ENCODE measurements around the gene PEAR1.

PEAR1 gene

GRCh38 chr1:156885880-156886355 lies 7.6 kb upstream of the PEAR1 start:
- H3K27me3 Mint-ChIP-seq: peaks cover 20% of the 10 kb centered on the region
- H3K9me3 Mint-ChIP-seq: no peaks in the 10 kb centered on the region
- no peak overlapping the region for H3K4me3 Mint-ChIP-seq
- H3K4me1 Mint-ChIP-seq: no peaks in the 10 kb centered on the region
- H3K27ac Mint-ChIP-seq: no peak overlapping the region
- H3K36me3 Mint-ChIP-seq: no peaks in the 10 kb centered on the region

DNA sequence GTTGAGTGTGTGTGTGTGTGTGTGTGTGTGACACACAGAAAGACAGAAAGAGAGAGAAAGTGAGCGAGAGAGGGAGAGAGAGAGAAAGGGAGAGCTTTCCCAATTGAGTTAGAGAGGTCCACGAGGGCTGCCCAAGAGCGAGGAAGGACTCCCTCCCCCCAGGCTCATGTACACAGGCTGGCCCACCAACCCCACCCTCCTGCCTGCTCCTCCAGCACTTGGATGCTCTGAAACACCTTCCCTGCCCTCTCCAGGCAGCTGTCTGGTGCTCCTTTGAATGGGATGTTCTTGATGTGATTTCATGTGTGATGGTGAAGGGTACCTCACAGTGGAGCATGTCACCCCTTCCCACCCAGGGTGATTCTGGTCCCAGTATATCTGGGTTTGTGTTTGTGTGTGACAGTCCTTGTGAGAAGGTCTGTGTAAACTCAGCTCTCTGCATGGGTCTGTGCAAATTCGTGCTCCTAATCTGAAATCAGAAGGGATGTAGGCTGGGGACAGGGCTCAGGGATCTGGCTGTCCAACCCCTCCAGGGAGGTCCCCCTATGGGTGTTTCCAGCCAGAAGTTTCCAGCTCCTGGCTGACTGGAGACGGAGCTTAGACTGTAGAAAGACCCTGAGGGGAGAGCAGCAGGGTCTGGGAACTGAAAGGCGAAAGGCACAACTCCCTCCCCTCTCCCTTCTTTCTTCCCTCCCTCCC lies 6.8 kb upstream of the PEAR1 start:
- no peak overlapping the region for H3K4me3 Mint-ChIP-seq
- no peak overlapping the region for H3K27ac Mint-ChIP-seq
- H3K27me3 Mint-ChIP-seq: peaks cover 21% of the 10 kb centered on the region
- H3K9me3 Mint-ChIP-seq: no peaks in the 10 kb centered on the region
- H3K36me3 Mint-ChIP-seq: no peaks in the 10 kb centered on the region
- no peaks in the 10 kb centered on the region for H3K4me1 Mint-ChIP-seq

DNA sequence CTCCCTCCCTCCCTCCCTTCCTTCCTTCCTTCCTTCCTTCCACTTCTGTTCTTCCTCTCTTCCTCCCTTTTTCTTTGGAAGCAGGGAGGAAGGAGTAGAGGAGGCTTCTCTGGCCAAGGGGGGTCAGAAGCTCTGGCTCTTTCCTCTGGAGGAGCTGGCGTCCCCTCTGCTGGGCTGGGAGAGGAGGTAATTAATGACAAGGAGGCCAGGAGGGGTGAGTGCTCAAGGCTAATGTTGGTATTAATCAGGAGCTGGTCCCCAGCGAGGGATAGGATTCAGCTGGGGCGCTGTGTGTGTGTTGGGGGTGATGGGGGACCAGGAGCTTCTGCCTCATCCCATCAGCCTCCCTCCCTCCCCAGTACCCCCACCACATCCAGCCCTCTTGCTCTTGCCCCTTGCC lies 6.2 kb upstream of the PEAR1 start:
- Mint-ChIP-seq H3K27me3 (peaks cover 18% of the 10 kb centered on the region), H3K36me3 (no peaks in the 10 kb centered on the region), H3K4me1 (no peaks in the 10 kb centered on the region), H3K27ac (no peak overlapping the region), H3K4me3 (no peak overlapping the region), H3K9me3 (no peaks in the 10 kb centered on the region)

- H3K27me3 Mint-ChIP-seq: peaks cover 18% of the 10 kb centered on the region
Observed at GRCh38 chr1:156887734-156888133, 5.8 kb upstream of the PEAR1 start.

DNA sequence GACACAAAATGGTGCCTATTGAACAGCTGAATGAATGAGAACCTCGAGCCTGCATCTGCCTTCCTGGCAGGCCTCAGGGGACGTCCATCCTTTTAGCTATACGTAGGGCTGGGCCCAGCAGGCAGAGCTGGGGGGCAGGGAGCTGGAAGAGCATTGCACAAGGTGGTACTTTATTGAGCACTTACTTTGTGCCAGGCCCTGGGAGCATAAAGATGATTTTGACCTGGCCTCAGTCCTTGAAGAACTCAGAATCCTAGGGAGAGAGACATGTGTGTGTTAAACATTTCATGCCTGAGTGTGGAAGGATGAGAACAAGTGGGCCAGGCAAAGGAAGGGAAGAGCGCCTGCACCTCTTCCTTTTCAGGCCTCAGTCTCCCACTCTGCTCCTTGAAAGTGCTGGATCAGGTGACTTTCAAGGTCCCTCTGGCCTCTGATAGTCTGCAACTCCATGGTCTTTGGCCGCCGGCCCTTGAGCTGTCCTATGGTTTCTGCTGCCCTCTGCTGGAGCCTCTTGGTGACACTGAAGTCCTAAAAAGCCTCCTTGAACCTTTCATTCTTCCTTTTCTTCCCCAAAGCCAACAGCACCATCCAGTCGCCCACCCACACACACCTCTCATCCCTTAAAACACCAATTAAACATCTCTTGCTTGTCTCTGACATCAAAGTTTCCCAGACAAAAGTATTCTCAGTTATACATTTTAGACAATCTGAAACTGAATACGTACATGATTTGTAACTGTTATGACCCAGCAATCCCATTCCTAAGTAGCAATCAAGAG lies 3.5 kb upstream of the PEAR1 start:
- H3K4me3 Mint-ChIP-seq: no peak overlapping the region
- H3K27ac Mint-ChIP-seq: no peak overlapping the region
- H3K27me3 Mint-ChIP-seq: peaks cover 19% of the 10 kb centered on the region
- H3K9me3 Mint-ChIP-seq: no peaks in the 10 kb centered on the region
- peaks cover 7% of the 10 kb centered on the region for H3K4me1 Mint-ChIP-seq
- H3K36me3 Mint-ChIP-seq: no peaks in the 10 kb centered on the region

More at GRCh38 chr1:156887734-156888133, 5.8 kb upstream of the PEAR1 start:
- no peak overlapping the region for H3K27ac Mint-ChIP-seq
- H3K4me1 Mint-ChIP-seq: no peaks in the 10 kb centered on the region
- H3K36me3 Mint-ChIP-seq: no peaks in the 10 kb centered on the region
- H3K9me3 Mint-ChIP-seq: no peaks in the 10 kb centered on the region
- no peak overlapping the region for H3K4me3 Mint-ChIP-seq

DNA sequence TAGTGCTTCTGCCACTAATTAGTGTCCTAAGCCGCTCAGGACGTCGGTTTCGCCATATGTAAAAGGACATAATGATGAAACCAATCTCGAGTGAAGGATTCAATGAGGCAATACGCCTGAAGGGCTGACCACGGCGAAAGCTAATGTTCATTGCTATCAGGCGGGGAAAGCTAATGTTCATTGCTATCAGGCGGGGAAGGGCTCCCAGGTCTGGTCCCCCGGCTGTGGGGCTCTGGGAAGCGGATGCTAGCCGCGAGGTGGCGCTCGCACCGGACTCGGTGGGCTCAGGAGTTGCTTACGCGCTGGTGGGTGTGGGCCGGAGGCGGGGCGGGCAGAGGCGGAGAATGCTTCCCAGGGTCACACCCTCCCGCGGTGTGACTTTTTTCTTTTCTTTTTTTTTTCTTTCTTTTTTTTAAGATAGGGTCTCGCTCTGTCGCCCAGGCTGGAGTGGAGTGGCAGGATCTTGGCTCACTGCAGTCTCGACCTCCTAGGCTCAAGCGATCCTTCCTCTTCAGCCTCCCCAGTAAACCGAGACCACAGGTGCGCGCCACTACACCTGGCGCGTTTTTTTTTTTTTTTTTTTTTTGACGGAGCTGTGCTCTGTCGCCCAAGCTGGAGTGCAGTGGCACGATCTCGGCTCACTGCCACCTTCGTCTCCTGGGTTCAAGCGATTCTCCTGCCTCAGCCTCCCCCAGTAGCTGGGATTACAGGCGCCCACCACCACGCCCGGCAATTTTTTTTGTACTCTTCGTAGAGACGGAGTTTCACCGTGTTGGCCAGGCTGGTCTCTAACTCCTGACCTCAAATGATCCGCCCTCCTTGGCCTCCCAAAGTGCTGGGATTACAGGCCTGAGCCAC lies 1.1 kb upstream of the PEAR1 start:
- Mint-ChIP-seq H3K9me3 (no peaks in the 10 kb centered on the region), H3K27me3 (peaks cover 15% of the 10 kb centered on the region), H3K27ac (no peak overlapping the region), H3K4me3 (peak overlapping the region; percentile 57), H3K4me1 (peaks cover 7% of the 10 kb centered on the region), H3K36me3 (no peaks in the 10 kb centered on the region)

DNA sequence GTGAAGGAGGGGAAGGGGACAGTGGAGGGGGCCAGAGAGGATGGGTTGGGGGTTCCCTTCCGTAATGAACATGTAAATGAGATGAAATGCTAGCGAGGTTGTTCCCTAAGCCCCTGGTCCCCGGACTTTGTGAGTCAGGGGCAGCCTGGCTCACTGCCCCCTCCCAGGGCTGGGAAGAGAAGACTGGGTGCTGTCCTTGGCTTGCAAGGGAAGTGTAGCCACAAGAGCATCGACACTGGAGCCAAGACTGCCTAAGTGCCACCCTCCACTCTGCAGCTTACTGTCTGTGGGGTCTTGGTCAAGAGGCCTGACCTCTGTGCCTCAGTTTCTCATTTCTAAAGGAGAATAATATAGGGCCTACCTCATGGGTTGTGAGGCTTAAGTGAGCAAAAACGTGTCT lies 483 bp downstream of the PEAR1 start:
- H3K4me3 Mint-ChIP-seq: peak overlapping the region; percentile 13
- no peaks in the 10 kb centered on the region for H3K36me3 Mint-ChIP-seq
- H3K4me1 Mint-ChIP-seq: peaks cover 11% of the 10 kb centered on the region
- H3K27ac Mint-ChIP-seq: no peak overlapping the region
- peaks cover 16% of the 10 kb centered on the region for H3K27me3 Mint-ChIP-seq
- H3K9me3 Mint-ChIP-seq: no peaks in the 10 kb centered on the region

- peaks cover 13% of the 10 kb centered on the region for H3K27me3 Mint-ChIP-seq
- peaks cover 11% of the 10 kb centered on the region for H3K4me1 Mint-ChIP-seq
- H3K36me3 Mint-ChIP-seq: no peaks in the 10 kb centered on the region
- no peak overlapping the region for H3K27ac Mint-ChIP-seq
- no peak overlapping the region for H3K4me3 Mint-ChIP-seq
- H3K9me3 Mint-ChIP-seq: no peaks in the 10 kb centered on the region
Observed at GRCh38 chr1:156894711-156895454, 1.4 kb downstream of the PEAR1 start.

DNA sequence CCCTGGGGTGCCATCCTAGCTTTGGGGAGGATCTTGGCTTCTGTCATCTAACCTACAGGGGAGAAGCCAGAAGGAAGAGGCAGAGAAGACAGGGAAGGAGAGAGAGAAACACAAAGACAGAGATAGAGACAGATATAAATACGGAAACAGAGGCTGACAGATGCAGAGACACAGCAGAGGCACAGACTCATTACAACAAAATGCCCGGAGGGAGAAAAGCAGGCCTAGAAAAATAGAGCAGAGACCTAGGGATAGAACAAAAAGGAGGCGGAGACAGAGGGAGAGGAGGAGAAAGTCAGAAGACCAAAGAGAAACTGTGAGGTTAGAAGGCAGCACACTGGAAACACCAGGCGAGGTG lies 1.9 kb downstream of the PEAR1 start:
- Mint-ChIP-seq H3K27me3 (peaks cover 13% of the 10 kb centered on the region), H3K4me3 (no peak overlapping the region), H3K27ac (peak overlapping the region; percentile 83), H3K4me1 (peaks cover 11% of the 10 kb centered on the region), H3K36me3 (no peaks in the 10 kb centered on the region), H3K9me3 (no peaks in the 10 kb centered on the region)

- H3K27me3 Mint-ChIP-seq: peaks cover 13% of the 10 kb centered on the region
- no peaks in the 10 kb centered on the region for H3K36me3 Mint-ChIP-seq
Observed at GRCh38 chr1:156895927-156896326, 2.4 kb downstream of the PEAR1 start.

GRCh38 chr1:156896490-156897033 lies 3.0 kb downstream of the PEAR1 start:
- H3K9me3 Mint-ChIP-seq: no peaks in the 10 kb centered on the region
- no peaks in the 10 kb centered on the region for H3K36me3 Mint-ChIP-seq
- H3K4me3 Mint-ChIP-seq: no peak overlapping the region
- H3K27ac Mint-ChIP-seq: no peak overlapping the region
- peaks cover 11% of the 10 kb centered on the region for H3K4me1 Mint-ChIP-seq
- peaks cover 11% of the 10 kb centered on the region for H3K27me3 Mint-ChIP-seq

More at GRCh38 chr1:156895927-156896326, 2.4 kb downstream of the PEAR1 start:
- no peaks in the 10 kb centered on the region for H3K9me3 Mint-ChIP-seq
- no peak overlapping the region for H3K27ac Mint-ChIP-seq
- H3K4me1 Mint-ChIP-seq: peaks cover 11% of the 10 kb centered on the region
- H3K4me3 Mint-ChIP-seq: no peak overlapping the region

GRCh38 chr1:156897078-156897825 lies 3.7 kb downstream of the PEAR1 start:
- H3K36me3 Mint-ChIP-seq: no peaks in the 10 kb centered on the region
- H3K4me1 Mint-ChIP-seq: peaks cover 11% of the 10 kb centered on the region
- peaks cover 11% of the 10 kb centered on the region for H3K27me3 Mint-ChIP-seq
- no peak overlapping the region for H3K4me3 Mint-ChIP-seq
- H3K9me3 Mint-ChIP-seq: no peaks in the 10 kb centered on the region
- no peak overlapping the region for H3K27ac Mint-ChIP-seq

DNA sequence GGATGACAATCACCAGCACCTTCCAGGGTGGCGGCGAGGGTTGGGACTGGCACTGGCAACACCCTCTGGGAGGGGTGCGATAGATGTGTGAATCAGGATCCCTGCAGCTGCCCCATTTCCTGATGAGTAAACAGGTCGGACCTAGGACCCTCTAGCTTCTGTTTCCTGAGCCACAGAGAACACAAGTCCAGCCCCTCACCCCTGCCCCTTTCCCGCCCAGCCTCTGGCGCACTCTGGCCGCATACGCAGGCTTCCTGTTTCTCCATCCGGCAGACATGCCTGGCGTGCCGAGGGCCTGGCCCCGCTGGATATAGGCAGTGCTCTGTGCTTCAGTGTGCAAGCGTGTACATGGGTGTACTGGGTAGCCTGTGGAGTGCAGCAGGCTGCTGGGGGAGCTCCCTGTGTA lies 4.6 kb downstream of the PEAR1 start:
- no peak overlapping the region for H3K4me3 Mint-ChIP-seq

GRCh38 chr1:156898971-156899664 lies 5.6 kb downstream of the PEAR1 start:
- peaks cover 4% of the 10 kb centered on the region for H3K4me1 Mint-ChIP-seq
- H3K9me3 Mint-ChIP-seq: no peaks in the 10 kb centered on the region
- peaks cover 10% of the 10 kb centered on the region for H3K27me3 Mint-ChIP-seq
- no peak overlapping the region for H3K4me3 Mint-ChIP-seq
- no peak overlapping the region for H3K27ac Mint-ChIP-seq
- H3K36me3 Mint-ChIP-seq: no peaks in the 10 kb centered on the region

More for the DNA sequence above, 4.6 kb downstream of the PEAR1 start:
- Mint-ChIP-seq H3K36me3 (no peaks in the 10 kb centered on the region), H3K27ac (no peak overlapping the region), H3K9me3 (no peaks in the 10 kb centered on the region), H3K27me3 (peaks cover 11% of the 10 kb centered on the region), H3K4me1 (peaks cover 8% of the 10 kb centered on the region)
